Measurements from ENCODE around the gene CDO1.

DNA sequence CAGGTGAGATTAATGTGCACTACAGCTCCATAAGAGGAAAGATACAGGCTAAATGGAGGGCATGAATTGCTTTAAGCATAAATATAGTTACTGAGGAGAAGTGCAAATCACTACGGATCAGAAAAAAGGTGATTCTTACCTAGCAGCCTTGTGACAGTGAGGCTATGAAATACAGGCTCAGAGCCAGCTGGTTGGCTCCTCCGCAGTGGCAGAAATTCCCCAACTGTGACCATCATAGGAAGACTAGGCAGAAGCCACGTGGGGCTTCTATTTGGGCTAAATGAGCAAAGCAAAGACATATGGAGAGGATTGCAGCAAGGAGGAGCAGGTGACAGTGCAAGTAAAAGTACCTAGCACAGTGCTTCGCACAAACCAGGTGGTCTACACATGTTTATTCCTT is 40.5 kb downstream of the CDO1 start:
- TF ChIP-seq, protein P1, sequence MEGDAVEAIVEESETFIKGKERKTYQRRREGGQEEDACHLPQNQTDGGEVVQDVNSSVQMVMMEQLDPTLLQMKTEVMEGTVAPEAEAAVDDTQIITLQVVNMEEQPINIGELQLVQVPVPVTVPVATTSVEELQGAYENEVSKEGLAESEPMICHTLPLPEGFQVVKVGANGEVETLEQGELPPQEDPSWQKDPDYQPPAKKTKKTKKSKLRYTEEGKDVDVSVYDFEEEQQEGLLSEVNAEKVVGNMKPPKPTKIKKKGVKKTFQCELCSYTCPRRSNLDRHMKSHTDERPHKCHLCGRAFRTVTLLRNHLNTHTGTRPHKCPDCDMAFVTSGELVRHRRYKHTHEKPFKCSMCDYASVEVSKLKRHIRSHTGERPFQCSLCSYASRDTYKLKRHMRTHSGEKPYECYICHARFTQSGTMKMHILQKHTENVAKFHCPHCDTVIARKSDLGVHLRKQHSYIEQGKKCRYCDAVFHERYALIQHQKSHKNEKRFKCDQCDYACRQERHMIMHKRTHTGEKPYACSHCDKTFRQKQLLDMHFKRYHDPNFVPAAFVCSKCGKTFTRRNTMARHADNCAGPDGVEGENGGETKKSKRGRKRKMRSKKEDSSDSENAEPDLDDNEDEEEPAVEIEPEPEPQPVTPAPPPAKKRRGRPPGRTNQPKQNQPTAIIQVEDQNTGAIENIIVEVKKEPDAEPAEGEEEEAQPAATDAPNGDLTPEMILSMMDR (conservative IDR thresholded peaks at IDR 0.05; ENCODE audit: low read length): no peak
- no peak for TF ChIP-seq EZH2phosphoT487 (IDR thresholded peaks at IDR 0.05; ENCODE audit: borderline replicate concordance, low read depth, low read length)

Data from OCI-LY7 (cell line).